ENCODE results near the gene NELFE. TPM values are rescaled to one million over a fixed set of nuclear protein-coding genes. Genes with fewer than 3 reads are reported as not detected.
"Not testable (repeated sequence)": the region's sequence is repeated elsewhere in the genome, so short reads cannot be mapped to it uniquely, and the experiment has no call there.

NELFE gene
- total RNA-seq, 1 donor from 2014 or later, result 101 TPM

- no peak for DNase-seq (ENCODE audit: extremely low read depth, low read depth, low spot score)
Measured at GRCh38 chr6:31952140-31952805, 6.5 kb downstream of the NELFE start.

DNA sequence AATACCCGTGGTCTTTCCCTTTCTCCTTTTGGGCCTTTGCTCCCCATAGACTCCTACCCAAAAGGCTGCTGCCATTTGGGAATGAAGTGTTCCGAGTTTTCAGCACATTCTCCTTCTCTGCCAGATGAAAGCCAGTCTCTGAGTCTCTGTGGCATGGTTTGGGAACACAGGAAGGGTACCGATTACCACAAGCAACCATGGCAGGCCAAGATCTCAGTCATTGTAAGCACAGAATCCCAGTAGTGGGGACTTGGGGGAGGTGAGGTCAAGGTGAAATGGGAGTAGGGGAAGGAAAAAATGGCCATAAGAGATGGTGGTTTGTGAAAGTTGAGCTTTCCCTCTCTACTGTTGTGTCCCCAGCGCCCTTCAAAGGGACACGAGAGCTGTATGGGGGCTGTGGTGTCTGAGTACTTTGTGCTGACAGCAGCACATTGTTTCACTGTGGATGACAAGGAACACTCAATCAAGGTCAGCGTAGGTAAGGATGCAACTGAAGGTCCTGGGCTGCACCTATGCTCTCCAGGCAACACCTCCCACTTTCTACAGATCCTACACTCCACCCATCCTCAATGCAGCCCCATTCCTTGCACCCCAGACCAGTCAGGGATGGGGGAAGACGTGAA, 8.7 kb downstream of the NELFE start:
- no peak for DNase-seq (ENCODE audit: extremely low read depth, low read depth, low spot score)

- DNase-seq (ENCODE audit: extremely low read depth, low read depth, low spot score), result no peak
Measured at GRCh38 chr6:31948753-31949413, 9.9 kb downstream of the NELFE start.

GRCh38 chr6:31948306-31948705, 10.5 kb downstream of the NELFE start:
- no peak for DNase-seq (ENCODE audit: extremely low read depth, low read depth, low spot score)

DNA sequence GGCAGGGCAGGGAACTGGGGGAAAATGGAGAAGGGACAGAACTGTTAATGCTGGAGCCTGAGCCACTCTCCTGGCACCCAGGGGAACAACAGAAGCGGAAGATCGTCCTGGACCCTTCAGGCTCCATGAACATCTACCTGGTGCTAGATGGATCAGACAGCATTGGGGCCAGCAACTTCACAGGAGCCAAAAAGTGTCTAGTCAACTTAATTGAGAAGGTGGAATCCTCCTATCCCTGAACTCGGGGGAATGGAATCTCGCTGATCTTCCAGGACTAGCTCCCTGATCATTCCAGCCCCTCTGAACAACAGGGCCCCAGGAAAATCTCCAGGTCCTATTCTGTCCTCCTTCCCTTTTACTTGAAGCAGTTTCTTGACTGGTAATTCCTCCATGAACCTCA, 10.9 kb downstream of the NELFE start:
- DNase-seq (ENCODE audit: extremely low read depth, low read depth, low spot score), result no peak

- DNase-seq (ENCODE audit: extremely low read depth, low read depth, low spot score), result no peak
Measured at GRCh38 chr6:31947070-31947675, 11.6 kb downstream of the NELFE start.

GRCh38 chr6:31946370-31946885, 12.3 kb downstream of the NELFE start:
- DNase-seq (ENCODE audit: extremely low read depth, low read depth, low spot score), result no peak

GRCh38 chr6:31945507-31946369, 13.0 kb downstream of the NELFE start, which contains the start of gene CFB:
Gene CFB (plus strand): TSS chr6:31946095. CDS start chr6:31946222, 127 bp downstream.
- DNase-seq (ENCODE audit: extremely low read depth, low read depth, low spot score), result no peak

DNA sequence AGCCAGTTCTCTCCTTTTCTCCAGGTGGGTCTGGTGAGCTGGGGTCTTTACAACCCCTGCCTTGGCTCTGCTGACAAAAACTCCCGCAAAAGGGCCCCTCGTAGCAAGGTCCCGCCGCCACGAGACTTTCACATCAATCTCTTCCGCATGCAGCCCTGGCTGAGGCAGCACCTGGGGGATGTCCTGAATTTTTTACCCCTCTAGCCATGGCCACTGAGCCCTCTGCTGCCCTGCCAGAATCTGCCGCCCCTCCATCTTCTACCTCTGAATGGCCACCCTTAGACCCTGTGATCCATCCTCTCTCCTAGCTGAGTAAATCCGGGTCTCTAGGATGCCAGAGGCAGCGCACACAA, 13.6 kb downstream of the NELFE start:
- no peak for DNase-seq (ENCODE audit: extremely low read depth, low read depth, low spot score)

DNA sequence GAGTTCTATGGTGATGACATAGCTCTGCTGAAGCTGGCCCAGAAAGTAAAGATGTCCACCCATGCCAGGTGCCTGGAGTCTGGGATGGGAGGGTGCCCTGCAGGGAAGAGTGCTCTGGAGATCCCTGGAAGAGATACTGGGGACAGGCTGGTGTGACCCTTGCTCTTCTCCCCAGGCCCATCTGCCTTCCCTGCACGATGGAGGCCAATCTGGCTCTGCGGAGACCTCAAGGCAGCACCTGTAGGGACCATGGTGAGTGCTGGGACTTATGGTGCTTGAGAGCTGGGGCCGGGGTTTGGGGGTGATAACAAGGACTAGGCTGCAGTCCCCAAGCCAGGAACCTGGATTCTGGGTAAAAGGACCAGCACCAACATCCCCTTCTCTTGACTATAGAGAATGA, 15.0 kb downstream of the NELFE start:
- DNase-seq (ENCODE audit: extremely low read depth, low read depth, low spot score), result no peak

GRCh38 chr6:31940256-31940664, 18.5 kb downstream of the NELFE start:
- no peak for DNase-seq (ENCODE audit: extremely low read depth, low read depth, low spot score)

- no peak for DNase-seq (ENCODE audit: extremely low read depth, low read depth, low spot score)
Measured at GRCh38 chr6:31935823-31936222, 22.9 kb downstream of the NELFE start.

- DNase-seq (ENCODE audit: extremely low read depth, low read depth, low spot score), result no peak
Measured at GRCh38 chr6:31935021-31935420, 23.8 kb downstream of the NELFE start.

GRCh38 chr6:31933537-31933936, 25.2 kb downstream of the NELFE start:
- no peak for DNase-seq (ENCODE audit: extremely low read depth, low read depth, low spot score)

GRCh38 chr6:31932137-31932536, 26.6 kb downstream of the NELFE start:
- DNase-seq (ENCODE audit: extremely low read depth, low read depth, low spot score), result not testable (repeated sequence)

DNA sequence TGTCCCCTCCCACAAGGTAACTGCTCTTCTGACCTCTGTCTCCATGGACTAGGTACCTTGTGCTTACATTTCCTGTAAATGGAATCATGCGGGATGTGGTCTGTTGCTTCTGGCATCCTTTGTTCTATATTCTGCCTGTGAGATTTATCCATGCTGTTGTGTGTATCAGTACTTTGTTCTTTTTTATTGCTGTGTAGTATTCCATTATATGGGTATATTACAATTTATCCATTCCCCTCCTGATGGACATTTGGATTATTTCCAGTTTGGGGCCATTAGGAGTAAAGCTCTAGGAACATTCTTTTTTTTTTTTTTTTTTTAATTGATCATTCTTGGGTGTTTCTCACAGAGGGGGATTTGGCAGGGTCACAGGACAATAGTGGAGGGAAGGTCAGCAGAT, 27.8 kb downstream of the NELFE start:
- DNase-seq (ENCODE audit: extremely low read depth, low read depth, low spot score), result no peak

DNA sequence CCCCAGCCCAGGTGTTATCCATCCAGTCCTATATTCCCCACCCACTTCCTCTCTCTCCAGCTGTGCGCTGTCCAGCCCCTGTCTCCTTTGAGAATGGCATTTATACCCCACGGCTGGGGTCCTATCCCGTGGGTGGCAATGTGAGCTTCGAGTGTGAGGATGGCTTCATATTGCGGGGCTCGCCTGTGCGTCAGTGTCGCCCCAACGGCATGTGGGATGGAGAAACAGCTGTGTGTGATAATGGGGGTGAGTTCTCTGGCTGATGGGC, 30.2 kb downstream of the NELFE start:
- no peak for DNase-seq (ENCODE audit: extremely low read depth, low read depth, low spot score)

- no peak for DNase-seq (ENCODE audit: extremely low read depth, low read depth, low spot score)
Measured at GRCh38 chr6:31927863-31928671, 30.7 kb downstream of the NELFE start.

DNA sequence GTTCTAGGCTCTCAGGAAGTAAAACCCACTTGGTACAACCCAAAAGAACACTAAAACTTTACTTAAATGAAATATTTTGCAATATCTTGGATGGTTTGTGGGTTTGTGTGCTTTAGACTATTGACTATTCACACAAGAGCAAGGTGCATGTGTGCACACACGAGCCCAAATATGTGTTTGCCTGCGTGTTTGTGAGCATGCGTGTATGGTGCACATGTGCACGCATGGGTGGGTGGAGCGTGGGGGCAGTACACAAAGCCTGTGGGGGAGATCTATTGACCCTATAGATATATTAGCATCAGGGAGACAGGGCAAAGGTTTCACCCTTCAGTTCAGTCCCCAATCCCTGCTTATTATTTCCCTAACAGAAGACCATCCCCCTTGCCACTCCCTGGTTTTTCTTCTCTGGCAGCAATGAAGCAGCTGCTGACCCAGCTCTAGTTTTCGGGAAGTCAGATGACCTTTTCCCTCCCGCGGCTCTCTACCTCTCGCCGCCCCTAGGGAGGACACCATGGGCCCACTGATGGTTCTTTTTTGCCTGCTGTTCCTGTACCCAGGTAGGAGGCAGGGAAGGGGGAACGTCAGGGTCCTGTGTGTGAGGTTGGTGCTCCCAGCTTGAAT, 31.4 kb downstream of the NELFE start, which contains the start of gene C2:
Gene C2 (plus strand): TSS at position 476 of the 621 bp plus-strand sequence. CDS start 36 bp downstream, at position 512.
- no peak for DNase-seq (ENCODE audit: extremely low read depth, low read depth, low spot score)

Data from glomerular endothelial cell (primary cell).